NCI-H146 treated with DMSO at 0.1 percent for 48 hours (cell line): ENCODE measurements around the gene PAX2.

ENCODE experiments used
- DNase-seq: peaks from one replicate; lab custom pipeline; 2025; ENCODE audit not compliant: unreplicated experiment; lab: John Stamatoyannopoulos, UW

The PAX2 gene

DNA sequence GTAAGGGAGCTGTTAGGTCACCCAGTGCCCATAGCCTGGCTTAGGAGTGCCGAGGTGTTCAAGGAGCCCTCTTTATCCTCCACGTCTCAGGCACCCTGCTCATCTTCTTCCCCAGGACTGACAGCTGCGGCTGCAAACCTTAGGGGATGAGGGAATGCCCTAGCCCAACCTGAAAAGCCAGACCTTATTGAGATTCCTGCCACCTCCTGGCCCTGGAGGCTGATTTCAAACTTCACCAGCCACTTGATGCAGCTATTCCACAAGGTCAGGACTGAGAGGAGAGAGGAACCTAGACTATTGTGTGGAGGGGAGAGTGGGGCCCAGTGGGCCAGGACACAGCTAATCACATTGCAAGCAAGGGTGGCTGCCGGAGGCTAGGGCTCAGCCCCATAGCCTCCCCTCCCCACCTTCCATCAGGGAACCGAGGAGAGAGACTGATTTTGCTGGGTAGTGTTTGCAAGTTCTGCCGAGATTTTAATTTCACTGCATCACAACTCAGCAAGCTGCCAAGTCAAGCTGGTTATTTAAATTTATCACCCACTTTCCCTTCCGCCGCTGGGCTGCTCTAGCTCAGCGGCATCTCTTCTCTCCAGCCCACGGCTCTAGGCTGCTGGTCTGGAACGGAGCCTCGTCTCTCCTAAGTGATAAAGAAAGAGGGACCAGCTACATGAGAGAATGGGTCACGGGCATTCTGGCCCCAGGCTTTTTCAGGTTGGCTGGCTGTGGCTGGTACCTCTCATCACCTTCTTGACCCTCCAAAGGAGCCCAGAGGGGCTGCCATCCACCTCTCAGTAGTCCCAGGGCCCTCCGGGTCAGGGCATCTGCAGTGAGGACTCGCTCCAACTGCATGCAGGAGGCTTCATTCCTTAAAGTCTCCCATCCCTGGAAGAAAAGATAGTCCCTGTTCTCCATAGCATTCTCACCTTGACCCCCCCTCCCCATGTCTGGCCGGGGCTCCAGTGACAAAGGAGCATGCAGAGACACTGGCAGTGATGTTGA is 66.7 kb downstream of the PAX2 start:
- DNase-seq = no peak

- DNase-seq = no peak
These were observed 67.6 kb downstream of the PAX2 start for GRCh38 chr10:100812978-100813377.

- DNase-seq = no peak
These were observed 69.5 kb downstream of the PAX2 start for GRCh38 chr10:100814751-100815474.

GRCh38 chr10:100816671-100817070 is 71.3 kb downstream of the PAX2 start:
- DNase-seq = no peak

GRCh38 chr10:100817268-100817839 is 72.0 kb downstream of the PAX2 start:
- no peak for DNase-seq

- no peak for DNase-seq
These were observed 74.0 kb downstream of the PAX2 start for GRCh38 chr10:100819424-100819823.

GRCh38 chr10:100823194-100823593 is 77.8 kb downstream of the PAX2 start:
- no peak for DNase-seq

DNA sequence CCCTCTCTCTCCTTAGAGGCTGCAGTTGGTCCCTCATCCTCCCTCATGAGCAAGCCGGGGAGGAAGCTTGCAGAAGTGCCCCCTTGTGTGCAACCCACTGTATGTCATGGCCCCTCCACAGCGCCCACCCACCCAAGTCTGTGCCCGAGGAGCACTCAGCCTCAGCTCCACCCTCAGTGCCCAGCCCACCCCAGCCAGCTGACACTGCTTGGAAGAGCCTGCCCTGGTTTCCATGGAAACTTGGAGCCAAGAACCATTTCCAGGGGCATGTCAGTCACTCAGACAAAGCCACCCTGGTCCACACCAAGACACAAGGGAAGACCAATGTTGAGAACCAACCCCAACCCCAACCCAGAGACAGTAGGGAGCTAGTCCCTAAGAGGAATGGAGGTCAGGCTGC is 79.5 kb downstream of the PAX2 start:
- DNase-seq = no peak

DNA sequence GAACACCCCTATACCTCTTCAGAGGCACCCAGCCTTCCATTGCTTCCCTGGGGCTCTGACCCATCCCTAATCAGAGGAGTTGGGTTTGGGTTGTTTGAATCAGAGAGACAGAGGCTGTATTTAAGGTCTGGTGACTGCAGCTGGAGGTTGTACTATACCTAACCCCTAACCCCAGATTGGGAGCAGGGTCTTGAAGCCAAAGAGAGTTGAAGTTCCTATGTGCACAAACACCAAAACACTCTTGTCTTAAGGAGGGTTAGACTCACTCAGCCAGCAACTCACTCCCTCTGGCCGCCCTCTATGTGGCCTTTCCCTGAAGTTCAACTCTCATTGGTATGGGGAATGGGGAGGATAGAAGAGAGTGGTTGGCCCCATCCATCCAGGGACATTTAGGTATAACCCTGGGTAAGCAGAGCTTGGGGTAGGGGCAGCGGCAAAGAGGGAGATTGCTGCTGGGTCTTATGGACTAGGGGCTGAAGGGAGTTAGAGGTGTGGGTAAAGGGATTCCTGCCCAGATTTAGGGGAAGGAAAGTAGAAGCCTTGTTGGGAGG is 80.0 kb downstream of the PAX2 start:
- no peak for DNase-seq

GRCh38 chr10:100826031-100826651 is 80.8 kb downstream of the PAX2 start:
- DNase-seq = no peak

DNA sequence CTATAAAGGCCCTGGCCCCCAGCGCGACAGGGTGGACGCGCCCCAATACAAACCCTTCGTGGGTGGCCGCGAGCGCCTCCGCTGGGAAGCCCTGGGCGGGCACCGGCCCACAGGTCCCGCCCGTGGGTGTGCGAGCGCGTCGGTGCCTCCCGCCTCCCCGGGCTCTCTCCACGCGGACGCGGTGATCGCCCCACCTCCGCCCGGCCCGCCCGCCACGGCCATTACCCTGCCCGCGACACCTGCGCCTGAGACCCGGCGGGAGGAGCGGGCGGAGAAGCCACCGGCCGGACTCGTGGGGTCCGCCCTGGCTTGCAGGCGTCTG is 81.2 kb downstream of the PAX2 start:
- no peak for DNase-seq

GRCh38 chr10:100826983-100827818 is 81.8 kb downstream of the PAX2 start:
- DNase-seq = peak; percentile 7

DNA sequence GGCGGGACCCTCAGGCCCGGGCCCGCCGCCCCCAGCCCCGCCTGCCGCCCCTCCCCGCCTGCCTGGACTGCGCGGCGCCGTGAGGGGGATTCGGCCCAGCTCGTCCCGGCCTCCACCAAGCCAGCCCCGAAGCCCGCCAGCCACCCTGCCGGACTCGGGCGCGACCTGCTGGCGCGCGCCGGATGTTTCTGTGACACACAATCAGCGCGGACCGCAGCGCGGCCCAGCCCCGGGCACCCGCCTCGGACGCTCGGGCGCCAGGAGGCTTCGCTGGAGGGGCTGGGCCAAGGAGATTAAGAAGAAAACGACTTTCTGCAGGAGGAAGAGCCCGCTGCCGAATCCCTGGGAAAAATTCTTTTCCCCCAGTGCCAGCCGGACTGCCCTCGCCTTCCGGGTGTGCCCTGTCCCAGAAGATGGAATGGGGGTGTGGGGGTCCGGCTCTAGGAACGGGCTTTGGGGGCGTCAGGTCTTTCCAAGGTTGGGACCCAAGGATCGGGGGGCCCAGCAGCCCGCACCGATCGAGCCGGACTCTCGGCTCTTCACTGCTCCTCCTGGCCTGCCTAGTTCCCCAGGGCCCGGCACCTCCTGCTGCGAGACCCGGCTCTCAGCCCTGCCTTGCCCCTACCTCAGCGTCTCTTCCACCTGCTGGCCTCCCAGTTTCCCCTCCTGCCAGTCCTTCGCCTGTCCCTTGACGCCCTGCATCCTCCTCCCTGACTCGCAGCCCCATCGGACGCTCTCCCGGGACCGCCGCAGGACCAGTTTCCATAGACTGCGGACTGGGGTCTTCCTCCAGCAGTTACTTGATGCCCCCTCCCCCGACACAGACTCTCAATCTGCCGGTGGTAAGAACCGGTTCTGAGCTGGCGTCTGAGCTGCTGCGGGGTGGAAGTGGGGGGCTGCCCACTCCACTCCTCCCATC is 82.7 kb downstream of the PAX2 start:
- peak; percentile 4 for DNase-seq

- DNase-seq = no peak
These were observed 83.3 kb downstream of the PAX2 start for GRCh38 chr10:100828738-100829096.

GRCh38 chr10:100829097-100829870 is 83.9 kb downstream of the PAX2 start:
- no peak for DNase-seq

DNA sequence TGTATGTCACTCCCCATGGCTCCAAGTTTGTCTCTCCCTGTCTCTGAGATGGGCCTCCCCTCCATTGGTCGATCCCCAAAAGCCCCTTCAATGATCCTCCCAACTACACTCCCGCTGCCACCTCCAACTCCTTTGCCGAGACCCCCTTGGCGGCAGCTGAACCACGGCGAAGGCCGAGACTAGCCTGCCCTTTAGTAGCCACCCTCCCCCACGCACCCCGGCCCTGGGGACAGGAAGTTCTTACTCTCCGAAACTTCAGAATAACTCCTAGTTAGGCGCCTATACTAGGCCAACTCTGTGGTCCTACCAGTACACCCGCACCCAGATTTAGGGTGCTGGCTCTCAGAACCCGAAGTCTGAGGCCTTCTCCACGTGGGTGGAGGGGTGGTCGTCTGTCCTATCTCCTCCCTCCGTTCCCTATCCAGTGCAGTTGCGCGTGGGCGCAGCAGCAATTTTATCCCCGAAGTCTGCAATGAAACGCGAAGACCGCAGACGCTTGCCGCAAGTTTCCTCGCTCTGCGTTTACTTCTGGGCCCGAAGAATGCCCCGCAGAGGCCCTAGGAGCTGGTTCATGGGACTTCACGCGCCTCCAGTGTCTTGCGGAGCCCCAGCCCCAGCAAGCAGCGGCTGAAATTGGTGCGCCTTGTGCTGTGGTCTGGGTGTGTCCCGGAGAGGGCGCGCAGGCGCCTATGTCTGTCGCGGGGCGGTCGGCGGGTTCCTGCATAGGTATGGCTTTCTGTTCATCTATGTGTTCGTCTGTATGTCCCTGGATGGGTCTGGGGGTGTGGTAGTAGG is 84.7 kb downstream of the PAX2 start:
- no peak for DNase-seq

- no peak for DNase-seq
These were observed 85.3 kb downstream of the PAX2 start for GRCh38 chr10:100830728-100831111.

DNA sequence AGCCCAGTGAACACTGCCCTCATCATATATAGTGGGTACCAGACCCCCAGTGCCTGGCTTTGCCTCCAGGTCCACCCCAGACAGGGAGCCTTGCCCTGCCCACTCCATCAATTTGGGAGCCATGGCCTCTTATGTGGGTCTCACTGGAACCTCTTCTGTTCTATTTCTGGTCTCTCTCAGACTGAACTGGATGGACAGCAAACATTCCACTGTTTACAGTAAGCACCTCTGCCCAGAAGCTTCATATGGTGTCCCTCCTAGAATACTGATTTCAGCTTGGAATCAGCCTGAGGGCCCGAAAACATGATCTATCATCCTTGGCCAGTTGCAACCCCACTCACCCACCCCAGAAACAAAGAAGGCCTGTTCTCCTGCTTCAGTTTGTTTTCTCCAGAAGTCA is 86.4 kb downstream of the PAX2 start:
- no peak for DNase-seq
